Measurements from ENCODE around the gene RAB25. TPM values are rescaled to one million over a fixed set of nuclear protein-coding genes. Genes with fewer than 3 reads are reported as not detected.

Gene RAB25
- total and polyA plus RNA-seq, 2 of the 13 experiments (the other 11 are each of a cell fraction or from before 2014, with no cell fraction given) = 0.20 to 0.22 TPM

DNA sequence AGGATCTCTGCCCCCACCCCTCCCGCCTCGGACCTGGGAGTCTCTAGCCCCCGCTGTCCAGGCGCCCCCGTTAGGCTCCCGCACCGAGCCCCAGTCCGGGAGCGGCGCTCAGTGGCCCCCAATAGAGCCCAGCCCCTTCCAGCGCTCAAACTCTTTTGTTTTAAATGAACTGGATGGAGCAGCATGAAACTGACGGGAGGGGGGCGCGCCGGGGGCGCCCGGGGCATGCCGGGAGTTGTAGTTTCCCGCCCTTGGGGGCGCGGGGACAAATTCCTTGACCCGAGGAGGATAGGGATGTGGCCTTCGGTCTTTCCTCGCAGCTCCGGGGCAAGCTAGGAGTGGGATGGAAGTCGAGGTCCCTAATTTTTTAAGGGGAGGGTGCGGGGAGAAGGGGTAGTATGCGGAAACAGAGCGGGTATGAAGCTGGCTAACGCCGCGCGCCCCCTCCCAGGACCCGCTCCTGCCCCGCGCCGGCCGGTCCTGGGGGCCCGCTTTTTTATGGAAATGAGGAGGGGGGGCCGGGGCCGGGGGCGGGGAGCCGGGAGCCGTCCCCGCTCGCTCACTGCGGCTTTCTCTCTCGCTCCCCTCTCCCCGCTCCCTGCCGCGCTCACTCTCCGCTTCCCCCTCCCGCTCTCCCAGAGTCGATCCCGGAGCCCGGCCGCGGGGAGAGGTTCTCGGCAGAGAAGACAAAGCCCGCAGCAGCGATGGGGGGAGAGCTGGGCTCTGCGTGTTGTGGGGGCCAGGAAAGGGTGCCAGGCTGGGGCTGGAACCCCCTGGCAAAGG lies 21.5 kb downstream of the RAB25 start, which contains the start of gene MEX3A (continued):
- no peak for TF ChIP-seq DMTF1 (CRISPR knock-in tag; IDR thresholded peaks at IDR 0.05)
- TF ChIP-seq CAMTA2 (CRISPR knock-in tag; IDR thresholded peaks at IDR 0.05; ENCODE audit: borderline replicate concordance) = no peak
- TF ChIP-seq ZFP36L1 (CRISPR knock-in tag; IDR thresholded peaks at IDR 0.05) = no peak
- TF ChIP-seq ZFP36L2 (CRISPR knock-in tag; IDR thresholded peaks at IDR 0.05) = no peak
- TF ChIP-seq ZNF639 (CRISPR knock-in tag; conservative IDR thresholded peaks at IDR 0.05) = no peak
- TF ChIP-seq ZNF207 (IDR thresholded peaks at IDR 0.05; ENCODE audit: borderline replicate concordance) = no peak
